Activated CD8-positive, alpha-beta memory T cell treated with anti-CD3 and anti-CD28 coated beads for 36 hours (primary cell): ENCODE results near the gene LSP1. TPM values are rescaled to one million over a fixed set of nuclear protein-coding genes. Genes with fewer than 3 reads are reported as not detected.

Experiments
- CTCF ChIA-PET: fragments of 350-600 bp; sonication (Branson Sonifier 250); formaldehyde crosslinking; loops from one replicate; lab custom pipeline; 2021; ENCODE audit warnings: antibody characterized with exemption; lab: Charles Lee
- POLR2A ChIA-PET: fragments of 350-600 bp; sonication (Branson Sonifier 250); formaldehyde crosslinking; loops from one replicate; lab custom pipeline; 2021; ENCODE audit warnings: antibody characterized with exemption; lab: Charles Lee
- total RNA-seq, 2 experiments: library from RNA; stranded (reverse); gene quantifications; one replicate each; pipeline ENCODE4 v1.2.3, GENCODE V29; 2021

Gene LSP1
- total RNA-seq, 2 experiments from 2014 or later: 254 TPM

DNA sequence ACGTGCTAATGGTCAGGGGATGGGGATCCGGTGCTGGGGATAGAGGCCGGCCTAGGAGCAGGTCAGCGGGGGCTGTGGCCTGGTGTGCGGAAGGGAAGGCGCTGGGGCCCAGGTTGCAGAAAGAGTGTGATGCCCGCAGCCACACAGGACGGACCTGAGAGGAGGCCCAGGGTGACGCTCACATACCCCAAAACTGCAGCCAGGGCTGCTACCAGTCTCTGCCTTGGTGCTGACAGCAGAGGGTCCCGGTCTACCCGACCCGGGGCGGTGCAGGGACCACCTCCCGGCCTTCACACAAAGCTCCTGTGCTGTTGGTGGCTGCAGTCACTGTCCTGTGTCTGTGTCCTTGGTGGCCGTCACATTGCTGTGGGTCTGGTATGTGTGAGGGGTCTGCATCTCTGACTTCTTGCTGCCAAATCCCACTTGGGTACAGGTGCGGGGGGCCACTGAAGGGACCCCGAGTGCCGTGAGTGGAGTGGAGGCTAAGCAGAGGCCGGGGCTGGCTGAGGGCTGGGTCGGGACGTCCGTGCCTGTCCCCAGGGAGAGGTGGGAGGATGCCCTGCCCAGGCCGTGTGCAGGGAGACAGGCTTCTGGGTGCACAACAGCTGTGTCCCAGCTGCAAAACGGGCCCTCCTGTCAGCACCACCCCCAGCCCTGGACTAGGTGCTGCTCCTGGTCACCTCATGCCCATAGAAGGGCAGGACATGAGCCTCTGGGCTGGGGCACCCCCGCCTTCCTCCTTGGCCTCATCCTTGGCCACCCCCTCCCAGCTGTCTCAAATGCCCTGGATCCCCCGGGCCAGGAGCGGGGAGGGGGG is 1.5 kb downstream of the LSP1 start:
- ChIA-PET POLR2A (interaction anchor here (0.7 to 1.3 kb wide), 4 partner anchors 11 to 93 kb away, joined by 3 read pairs; no protein-coding TSS in a partner anchor), CTCF (interaction anchor here (1.0 to 3.7 kb wide), 12 partner anchors 9 to 297 kb away, joined by 3 to 29 read pairs (median 6); partner anchors contain the start of genes SYT8 and TNNI2)

DNA sequence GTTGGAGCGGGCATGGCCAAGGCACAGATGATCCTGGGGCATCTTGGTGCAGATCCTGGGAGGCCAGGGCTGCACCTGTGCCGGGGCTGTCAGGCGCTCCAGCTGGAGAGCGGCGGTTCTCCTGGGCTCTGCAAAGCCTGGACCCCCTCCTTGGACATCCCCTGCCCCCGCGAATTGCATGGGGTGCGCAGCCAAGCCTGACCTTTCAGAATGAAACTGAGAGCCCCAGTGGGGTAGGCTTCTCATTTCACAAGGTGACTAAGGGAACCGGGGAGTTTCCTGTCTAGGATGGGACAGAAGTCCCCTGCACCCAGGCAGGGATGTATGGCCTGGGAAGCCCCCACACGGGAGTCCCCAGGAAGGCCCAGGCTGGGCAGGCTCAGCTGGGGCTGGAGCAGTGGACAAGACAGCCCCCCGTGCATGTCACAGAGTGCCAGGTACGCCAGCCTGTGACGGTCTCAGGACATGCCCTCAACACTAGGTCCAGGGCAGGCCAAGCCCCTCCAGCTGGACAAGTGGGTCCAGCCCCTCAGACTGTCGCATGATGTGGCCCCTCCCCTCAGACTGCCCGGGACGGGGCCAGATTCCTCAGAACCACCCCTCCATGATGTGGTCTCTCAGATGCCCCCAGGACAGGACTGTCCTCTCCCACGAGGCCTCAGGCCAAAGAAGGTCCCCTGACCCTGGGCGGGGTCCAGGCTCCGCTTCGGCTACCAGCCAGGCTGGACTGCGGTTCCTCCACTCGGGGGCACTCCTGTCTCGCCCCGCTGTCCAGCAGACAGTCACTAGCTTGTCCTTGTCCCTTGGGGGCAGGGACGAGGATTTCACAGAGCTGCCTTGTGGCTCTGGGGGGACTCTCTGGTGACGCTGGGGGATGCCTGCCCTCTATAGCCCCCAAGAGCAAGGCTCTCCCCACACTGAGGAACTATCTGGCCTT is 2.3 kb downstream of the LSP1 start:
- ChIA-PET POLR2A (interaction anchor here (1.3 kb wide), 1 partner anchor 36 kb away, joined by 3 read pairs; the partner anchor contains the start of gene PRR33), CTCF (interaction anchor here (1.0 to 3.7 kb wide), 14 partner anchors 10 to 339 kb away, joined by 3 to 29 read pairs (median 4); partner anchors contain the start of gene SYT8)

DNA sequence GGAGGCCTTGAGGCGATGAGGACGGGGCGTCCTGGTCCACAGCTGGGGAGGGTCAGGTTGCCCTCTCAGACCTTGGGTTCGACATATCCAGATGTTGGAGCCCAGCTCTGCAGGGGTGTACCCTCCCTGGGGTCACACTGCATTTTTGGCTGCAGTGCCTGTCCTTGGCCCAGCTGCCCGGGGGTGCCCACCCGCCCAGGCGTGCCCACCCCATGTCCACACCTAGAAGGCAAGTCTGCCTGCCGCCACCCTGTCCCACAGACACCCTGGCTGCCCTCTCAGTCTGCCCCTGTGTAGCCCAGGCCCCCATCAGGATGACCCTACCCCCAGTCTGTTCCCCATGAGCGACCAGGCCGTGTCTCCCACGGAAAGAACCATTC is 3.0 kb downstream of the LSP1 start:
- POLR2A ChIA-PET: interaction anchor here (0.5 to 1.3 kb wide), 2 partner anchors 8 to 35 kb away, joined by 3 read pairs; partner anchors contain the start of gene PRR33

GRCh38 chr11:1856306-1857005 is 3.6 kb downstream of the LSP1 start:
- POLR2A ChIA-PET: interaction anchor here (0.5 to 1.3 kb wide), 2 partner anchors 9 to 35 kb away, joined by 3 read pairs; partner anchors contain the start of gene PRR33

More for the DNA sequence above, 3.0 kb downstream of the LSP1 start:
- CTCF ChIA-PET: interaction anchor here (1.0 to 2.8 kb wide), 12 partner anchors 8 to 338 kb away, joined by 3 to 9 read pairs (median 4); no protein-coding TSS in a partner anchor

GRCh38 chr11:1857064-1857463 is 4.2 kb downstream of the LSP1 start:
- CTCF ChIA-PET: interaction anchor here (1.0 to 2.8 kb wide), 5 partner anchors 10 to 164 kb away, joined by 3 to 9 read pairs (median 5); no protein-coding TSS in a partner anchor
- POLR2A ChIA-PET: no interaction called here

More at GRCh38 chr11:1856306-1857005, 3.6 kb downstream of the LSP1 start:
- CTCF ChIA-PET: interaction anchor here (1.0 to 2.8 kb wide), 12 partner anchors 9 to 338 kb away, joined by 3 to 9 read pairs (median 4); no protein-coding TSS in a partner anchor

GRCh38 chr11:1858154-1858553 is 5.3 kb downstream of the LSP1 start:
- CTCF ChIA-PET: interaction anchor here (0.8 kb wide), 1 partner anchor 25 kb away, joined by 5 read pairs; no protein-coding TSS in a partner anchor
- POLR2A ChIA-PET: no interaction called here

DNA sequence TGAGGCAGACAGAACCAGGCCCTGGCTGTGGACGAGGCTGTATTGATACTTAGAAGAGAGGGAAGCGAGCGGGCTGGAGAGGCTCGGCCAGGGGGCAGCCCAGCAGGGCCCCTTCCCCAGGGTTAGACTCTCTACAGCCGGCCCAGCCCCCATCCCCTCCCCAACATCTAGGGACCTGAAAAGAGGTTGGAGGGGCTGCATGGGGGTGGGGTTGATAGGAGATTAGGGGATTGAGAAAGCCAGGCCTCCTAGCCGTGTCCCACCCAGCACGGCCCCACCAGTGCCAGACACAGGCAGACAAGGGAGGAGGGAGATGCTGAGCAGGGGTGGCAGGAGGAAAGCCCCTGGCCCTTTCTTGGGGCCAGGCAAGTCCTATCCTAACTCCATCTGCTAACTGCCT is 5.7 kb downstream of the LSP1 start:
- CTCF ChIA-PET: no interaction called here
- POLR2A ChIA-PET: no interaction called here

- CTCF ChIA-PET: interaction anchor here (1.0 kb wide), 1 partner anchor 10 kb away, joined by 5 read pairs; no protein-coding TSS in a partner anchor
- POLR2A ChIA-PET: no interaction called here
Measured at GRCh38 chr11:1859004-1859403, 6.1 kb downstream of the LSP1 start.

- ChIA-PET CTCF (interaction anchor here (0.8 to 1.3 kb wide), 3 partner anchors 9 to 22 kb away, joined by 4 to 5 read pairs (median 5); no protein-coding TSS in a partner anchor), POLR2A (no interaction called here)
Measured at GRCh38 chr11:1860108-1860507, 7.2 kb downstream of the LSP1 start.

- POLR2A ChIA-PET: no interaction called here
Measured at GRCh38 chr11:1861435-1862411, 8.8 kb downstream of the LSP1 start.

DNA sequence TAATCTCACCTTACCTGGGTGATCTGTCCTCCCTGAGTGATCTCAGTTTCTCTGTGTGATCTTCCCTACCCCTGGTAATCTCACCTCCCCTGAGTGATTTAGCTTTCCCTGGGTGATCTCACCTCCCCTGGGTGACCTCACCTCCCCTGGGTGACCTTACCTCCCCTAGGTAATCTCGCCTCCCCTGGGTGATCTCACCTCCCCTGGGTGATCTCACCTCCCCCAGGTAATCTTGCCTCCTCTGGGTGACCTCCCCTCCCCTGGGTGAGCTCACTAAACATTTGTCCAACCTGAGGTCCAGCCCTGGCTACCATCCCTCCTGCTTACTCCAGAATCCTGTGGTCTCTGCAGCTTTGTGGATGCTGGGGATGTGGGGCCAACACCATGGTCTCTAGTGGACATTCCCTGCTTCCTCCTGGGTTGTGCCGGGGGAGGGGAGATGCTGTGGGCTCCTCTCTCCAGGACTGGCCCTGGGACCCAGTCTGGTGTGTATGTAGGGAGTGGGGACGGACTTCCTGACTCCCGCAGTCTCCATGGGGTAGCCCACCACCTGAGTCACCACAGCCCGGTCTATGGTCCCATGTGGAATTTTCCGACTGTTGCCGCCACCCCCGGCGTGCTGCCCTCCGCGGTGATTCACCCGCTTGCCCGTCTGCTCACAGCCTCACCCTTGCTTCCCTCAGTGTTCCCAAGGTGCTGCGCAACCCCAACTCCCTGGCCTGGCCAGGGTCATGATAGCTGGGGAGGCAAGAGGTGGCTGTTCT is 9.9 kb downstream of the LSP1 start:
- POLR2A ChIA-PET: no interaction called here

More at GRCh38 chr11:1861435-1862411, 8.8 kb downstream of the LSP1 start:
- CTCF ChIA-PET: interaction anchor here (1.0 to 1.2 kb wide), 2 partner anchors 9 to 20 kb away, joined by 3 read pairs; partner anchors contain the start of gene LSP1

DNA sequence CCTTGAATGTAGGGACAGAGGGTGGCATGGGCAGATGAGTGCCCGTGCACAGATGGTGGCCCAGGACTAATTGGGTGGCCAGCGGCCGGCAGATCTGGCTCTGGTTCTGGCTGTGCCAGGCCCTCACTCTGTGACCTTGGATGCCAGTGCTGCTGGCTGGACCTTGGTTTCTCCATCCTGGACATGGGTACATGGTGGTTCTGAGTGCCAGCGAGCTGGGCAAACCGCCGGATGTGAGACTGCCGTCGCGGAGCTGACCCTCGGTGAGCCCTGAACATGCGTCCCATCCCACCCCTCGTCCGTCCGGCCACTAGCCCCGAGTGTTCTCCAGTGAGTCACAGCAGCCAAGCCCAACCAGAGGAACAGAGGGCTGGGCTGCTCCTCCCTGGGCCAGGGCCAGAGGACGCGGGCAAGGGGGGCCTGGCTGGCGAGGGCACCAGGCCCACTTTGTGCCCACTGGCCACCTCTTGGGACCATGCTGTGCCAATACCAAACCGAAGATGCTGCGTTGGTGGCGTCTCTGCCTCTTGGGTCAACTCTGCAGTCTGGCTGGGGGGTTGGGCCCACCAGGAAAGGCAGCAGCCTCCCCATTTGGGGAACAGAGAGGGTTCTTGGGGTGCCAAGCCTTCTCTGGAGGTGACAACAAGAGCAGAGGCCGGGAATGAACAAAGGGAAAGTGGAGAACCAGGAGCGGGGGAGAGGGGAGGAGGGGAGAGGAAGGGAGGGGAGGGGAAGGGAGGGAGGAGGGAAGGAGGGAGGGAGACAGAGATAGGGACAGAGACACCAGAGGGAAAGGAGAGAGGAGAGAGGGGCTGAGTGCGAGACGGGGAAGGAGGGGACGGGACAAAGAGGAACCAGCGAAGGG is 10.7 kb downstream of the LSP1 start:
- POLR2A ChIA-PET: no interaction called here
- CTCF ChIA-PET: interaction anchor here (1.0 to 1.2 kb wide), 2 partner anchors 11 to 19 kb away, joined by 3 read pairs; partner anchors contain the start of gene LSP1

More for the DNA sequence above, 9.9 kb downstream of the LSP1 start:
- CTCF ChIA-PET: interaction anchor here (1.0 to 1.2 kb wide), 2 partner anchors 10 to 19 kb away, joined by 3 read pairs; partner anchors contain the start of gene LSP1

DNA sequence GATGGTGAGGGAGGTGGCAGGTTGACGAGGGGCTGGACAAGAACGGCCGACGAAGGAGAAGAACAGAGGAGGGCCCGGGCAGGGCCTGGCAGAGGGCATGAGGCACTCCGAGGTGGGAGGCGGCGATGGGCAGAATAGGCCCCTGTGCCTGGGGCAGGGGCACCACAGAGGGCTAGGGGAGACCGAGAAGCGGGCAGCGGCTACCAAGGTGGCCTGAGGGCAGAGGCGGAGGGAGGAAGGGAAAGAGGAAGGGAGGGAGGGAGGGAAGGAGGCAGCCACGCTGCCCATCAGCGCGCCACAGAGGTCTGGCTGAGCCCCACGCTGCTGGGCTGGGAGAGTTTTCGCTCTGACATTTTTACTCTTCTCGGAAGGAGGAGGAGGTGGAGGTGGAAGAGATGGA is 11.3 kb downstream of the LSP1 start:
- POLR2A ChIA-PET: no interaction called here
- CTCF ChIA-PET: interaction anchor here (1.0 kb wide), 1 partner anchor 18 kb away, joined by 3 read pairs; no protein-coding TSS in a partner anchor

- POLR2A ChIA-PET: no interaction called here
- CTCF ChIA-PET: interaction anchor here (1.0 to 1.5 kb wide), 2 partner anchors 17 to 19 kb away, joined by 3 to 5 read pairs; no protein-coding TSS in a partner anchor
Measured at GRCh38 chr11:1864831-1865665, 12.2 kb downstream of the LSP1 start.
